Omental fat pad (tissue), 4 donors: ENCODE data around the gene NHP2. TPM values are rescaled to one million over a fixed set of nuclear protein-coding genes. Genes with fewer than 3 reads are reported as not detected.
"Not testable (repeated sequence)": the region's sequence is repeated elsewhere in the genome, so short reads cannot be mapped to it uniquely, and the experiment has no call there.

Experiments used
- ATAC-seq: fragments of 150-250 bp; one replicate; pipeline ENCODE4 v1.9.1; 2016; ENCODE audit warnings: mild to moderate bottlenecking, moderate library complexity; ENCODE audit not compliant: low FRiP score
- DNase-seq: peaks from one replicate; pipeline ENCODE4 v3.0.0-alpha.2; 2019; ENCODE audit warnings: low spot score
- total RNA-seq, 4 donors: library from RNA; depleted of rRNA; stranded (reverse); fragments of >200 nt; gene quantifications; one replicate each; pipeline ENCODE4 v1.1.0, GENCODE V29; 2016
- TF ChIP-seq, protein P1 (sequence below), 3 donors: fragments of 450-650 bp; IDR thresholded peaks; one replicate each; pipeline ENCODE4 v1.5.1; 2016 to 2017; ENCODE audit warnings: antibody characterized with exemption in 3 of 3, mild to moderate bottlenecking in 3 of 3, moderate library complexity in 2 of 3

Gene NHP2
- total RNA-seq, 4 donors from 2014 or later = 173 to 241 (median 221) TPM

DNA sequence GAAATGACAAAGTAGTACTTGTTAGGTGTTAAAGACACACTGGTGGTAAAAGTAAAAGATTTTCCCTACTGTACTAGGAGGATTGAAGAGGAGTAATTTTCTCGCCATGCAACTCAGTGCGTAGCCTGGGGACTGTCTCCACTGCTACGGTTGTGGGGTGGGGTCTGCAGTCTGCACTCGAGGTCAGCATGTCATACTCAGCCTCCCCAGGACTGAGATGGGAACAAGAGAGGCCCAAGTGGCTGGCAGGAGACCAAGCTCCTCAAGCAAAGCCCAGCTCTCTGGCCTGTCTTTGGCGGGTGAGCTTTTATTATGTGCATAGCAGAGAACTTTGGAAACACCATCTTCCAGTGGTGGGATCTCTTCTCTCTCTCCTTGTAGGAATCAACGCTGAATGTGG, 10.4 kb downstream of the NHP2 start:
- DNase-seq (no peak), ATAC-seq (no peak)
- TF ChIP-seq, protein P1, sequence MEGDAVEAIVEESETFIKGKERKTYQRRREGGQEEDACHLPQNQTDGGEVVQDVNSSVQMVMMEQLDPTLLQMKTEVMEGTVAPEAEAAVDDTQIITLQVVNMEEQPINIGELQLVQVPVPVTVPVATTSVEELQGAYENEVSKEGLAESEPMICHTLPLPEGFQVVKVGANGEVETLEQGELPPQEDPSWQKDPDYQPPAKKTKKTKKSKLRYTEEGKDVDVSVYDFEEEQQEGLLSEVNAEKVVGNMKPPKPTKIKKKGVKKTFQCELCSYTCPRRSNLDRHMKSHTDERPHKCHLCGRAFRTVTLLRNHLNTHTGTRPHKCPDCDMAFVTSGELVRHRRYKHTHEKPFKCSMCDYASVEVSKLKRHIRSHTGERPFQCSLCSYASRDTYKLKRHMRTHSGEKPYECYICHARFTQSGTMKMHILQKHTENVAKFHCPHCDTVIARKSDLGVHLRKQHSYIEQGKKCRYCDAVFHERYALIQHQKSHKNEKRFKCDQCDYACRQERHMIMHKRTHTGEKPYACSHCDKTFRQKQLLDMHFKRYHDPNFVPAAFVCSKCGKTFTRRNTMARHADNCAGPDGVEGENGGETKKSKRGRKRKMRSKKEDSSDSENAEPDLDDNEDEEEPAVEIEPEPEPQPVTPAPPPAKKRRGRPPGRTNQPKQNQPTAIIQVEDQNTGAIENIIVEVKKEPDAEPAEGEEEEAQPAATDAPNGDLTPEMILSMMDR (IDR thresholded peaks at IDR 0.05) = no peak

DNA sequence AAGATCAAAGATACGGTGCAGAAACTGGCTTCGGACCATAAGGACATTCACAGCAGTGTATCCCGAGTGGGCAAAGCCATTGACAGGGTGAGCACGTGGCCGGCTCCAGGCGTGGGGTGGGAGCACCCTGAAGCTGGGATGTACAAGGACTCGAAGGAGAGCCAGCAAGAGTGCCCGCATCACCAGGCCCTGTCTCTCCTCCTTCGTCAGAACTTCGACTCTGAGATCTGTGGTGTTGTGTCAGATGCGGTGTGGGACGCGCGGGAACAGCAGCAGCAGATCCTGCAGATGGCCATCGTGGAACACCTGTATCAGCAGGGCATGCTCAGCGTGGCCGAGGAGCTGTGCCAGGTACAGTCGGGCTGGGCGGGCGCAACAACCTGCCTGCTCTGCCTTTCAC, 11.0 kb downstream of the NHP2 start:
- ATAC-seq (no peak), DNase-seq (no peak)
- TF ChIP-seq, protein P1 (IDR thresholded peaks at IDR 0.05) = no peak

DNA sequence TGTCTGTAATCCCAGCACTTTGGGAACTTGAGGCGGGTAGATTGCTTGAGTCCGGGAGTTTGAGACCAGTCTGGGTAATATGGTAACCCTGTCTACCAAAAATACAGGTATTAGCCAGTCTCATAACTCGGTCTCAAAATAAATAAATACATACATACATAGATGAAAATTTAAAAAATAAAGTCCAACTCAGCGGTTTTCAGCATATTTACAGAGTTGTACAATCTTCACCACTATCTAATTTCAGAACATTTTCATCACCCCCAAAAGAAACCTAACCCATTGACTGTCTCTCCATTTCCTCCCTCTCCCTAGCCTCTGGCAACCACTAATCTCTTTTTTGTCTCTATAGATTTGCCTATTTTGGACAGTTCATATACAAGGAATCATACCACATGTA, 12.1 kb downstream of the NHP2 start:
- ATAC-seq (no peak), DNase-seq (no peak)
- TF ChIP-seq, protein P1 (IDR thresholded peaks at IDR 0.05) = no peak

DNA sequence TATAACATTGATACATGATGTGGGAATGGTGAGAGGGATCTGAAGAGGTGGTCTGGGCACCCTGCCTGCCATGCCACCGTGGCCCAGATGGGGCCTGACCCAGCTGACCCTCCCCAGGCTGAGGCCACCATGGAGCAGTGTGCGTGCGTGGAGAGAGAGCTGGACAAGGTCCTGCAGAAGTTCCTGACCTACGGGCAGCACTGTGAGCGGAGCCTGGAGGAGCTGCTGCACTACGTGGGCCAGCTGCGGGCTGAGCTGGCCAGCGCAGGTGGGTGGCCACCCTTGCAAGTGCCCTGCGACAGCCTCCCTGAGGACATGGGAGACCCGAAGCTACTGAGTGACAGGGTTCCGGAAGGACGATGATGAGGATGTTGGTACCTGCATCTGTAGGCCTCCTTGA, 15.7 kb downstream of the NHP2 start:
- no peak for DNase-seq
- ATAC-seq = no peak
- TF ChIP-seq, protein P1 (IDR thresholded peaks at IDR 0.05) = no peak

DNA sequence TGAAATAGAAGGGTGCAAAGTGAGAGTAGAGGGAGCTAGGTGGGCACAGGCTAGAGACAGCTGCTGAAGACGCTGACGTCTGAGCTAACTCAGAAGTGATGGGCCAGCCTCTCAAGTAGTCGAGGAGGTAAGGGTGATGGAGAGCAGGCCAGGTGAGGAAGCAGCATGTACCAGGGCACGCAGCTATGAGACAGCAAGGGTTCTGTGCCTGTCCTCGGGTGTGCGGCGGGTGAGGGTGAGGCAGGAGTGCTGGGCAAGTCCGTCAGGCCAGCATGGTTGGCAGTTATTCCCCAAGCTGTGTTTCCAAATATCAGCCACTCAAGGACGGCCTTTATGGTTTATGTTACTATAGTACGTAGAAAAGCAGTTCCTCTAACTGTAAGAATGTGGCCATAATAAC, 16.7 kb downstream of the NHP2 start:
- ATAC-seq (no peak), DNase-seq (no peak)
- TF ChIP-seq, protein P1 (IDR thresholded peaks at IDR 0.05) = no peak

DNA sequence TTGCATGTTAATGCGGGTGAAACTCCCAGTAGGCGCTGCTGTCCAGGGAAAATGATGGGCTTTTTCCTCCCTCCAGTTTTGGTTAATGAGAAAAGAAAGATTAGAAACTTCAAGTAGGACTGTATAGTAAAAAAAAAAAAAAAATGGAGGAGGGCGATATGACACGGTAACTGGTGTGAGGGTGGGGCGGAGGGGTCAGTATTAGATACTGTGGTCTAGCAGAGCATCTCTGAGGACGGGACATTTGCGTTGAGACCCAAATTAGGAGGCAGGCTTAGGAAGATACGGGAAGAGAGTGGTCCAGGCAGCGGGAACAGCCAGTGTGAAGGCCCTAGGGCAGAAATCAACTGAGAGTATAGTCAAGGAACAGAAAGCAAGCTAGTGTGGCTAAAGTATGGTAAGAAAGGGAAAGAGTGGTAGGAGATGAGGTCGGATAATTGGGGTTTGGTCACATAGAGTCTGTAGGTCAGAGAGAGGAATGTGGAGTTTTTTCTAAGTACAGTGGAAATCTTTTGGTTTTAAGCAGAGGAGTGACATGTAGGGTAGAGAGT, 22.2 kb downstream of the NHP2 start:
- no peak for DNase-seq
- TF ChIP-seq, protein P1 (IDR thresholded peaks at IDR 0.05) = no peak
- no peak for ATAC-seq

DNA sequence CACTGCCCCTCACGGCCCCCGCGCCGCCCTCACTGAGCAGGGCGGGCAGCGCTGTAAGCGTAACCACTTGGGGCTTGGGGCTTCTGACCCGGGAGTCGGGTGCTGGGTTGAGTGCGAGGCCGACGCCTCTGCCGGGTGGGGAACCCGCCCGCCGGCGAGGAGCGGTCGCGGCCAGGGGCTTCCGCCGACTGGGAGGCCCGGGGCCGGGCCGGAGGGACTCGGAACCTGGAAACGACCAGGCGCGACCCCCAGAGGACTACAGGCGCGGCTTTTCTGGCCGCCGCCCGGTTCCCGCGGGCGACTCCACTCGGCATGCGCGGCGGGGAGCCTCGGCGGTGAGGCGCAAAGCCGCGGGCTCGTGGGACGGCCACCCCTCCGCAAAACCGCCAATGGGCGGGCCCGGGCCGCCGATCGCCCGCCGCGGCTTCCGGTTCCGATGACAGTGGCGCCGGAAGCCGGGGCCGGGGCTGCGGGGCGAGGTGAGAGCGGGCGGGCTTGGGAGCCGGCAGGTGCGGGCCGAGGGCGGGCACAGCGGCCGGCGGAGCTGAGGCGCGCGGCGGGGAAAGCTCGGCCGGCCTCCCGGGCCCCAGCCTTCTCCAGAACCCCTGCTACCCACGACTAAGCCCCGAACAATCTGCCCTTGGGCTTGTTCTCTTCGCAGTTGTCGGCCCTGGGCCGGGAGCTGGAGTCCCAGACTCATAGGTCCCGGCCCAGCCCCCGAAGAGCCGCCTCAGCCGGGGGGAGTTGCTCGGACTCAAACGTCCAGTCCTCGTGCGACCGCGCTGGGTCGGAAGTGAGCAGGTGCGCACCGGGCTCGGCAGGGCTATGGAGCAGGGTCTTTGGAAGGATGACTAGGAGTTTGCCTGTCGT, 22.9 kb downstream of the NHP2 start, which contains the start of gene RMND5B:
Gene RMND5B, plus strand, starts transcription at position 439 of the 870 bp plus-strand sequence. CDS start 7,106 bp downstream, outside the sequence.
- DNase-seq = peak; percentile 43
- TF ChIP-seq, protein P1 (IDR thresholded peaks at IDR 0.05) = no peak
- peak; percentile 94 for ATAC-seq

DNA sequence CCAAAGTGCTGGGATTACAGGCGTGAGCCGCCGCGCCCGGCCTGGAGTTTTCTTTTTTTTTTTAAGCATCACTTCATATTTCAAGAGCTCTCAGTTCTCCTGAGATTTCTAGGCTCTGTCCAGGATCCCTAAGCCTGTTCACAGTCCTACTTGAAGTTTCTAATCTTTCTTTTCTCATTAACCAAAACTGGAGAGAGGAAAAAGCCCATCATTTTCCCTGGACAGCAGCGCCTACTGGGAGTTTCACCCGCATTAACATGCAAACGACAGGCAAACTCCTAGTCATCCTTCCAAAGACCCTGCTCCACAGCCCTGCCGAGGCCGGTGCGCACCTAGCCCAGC, 23.5 kb downstream of the NHP2 start:
- not testable (repeated sequence) for ATAC-seq

More for the DNA sequence above, 23.5 kb downstream of the NHP2 start:
- not testable (repeated sequence) for DNase-seq
